Measurements from ENCODE around the gene TAF3. TPM values are rescaled to one million over a fixed set of nuclear protein-coding genes. Genes with fewer than 3 reads are reported as not detected.

The TAF3 gene
- polyA plus RNA-seq, 1 donor (not counting 4 experiments of a cell fraction or from before 2014, with no cell fraction given): 2.0 TPM

GRCh38 chr10:7808686-7809267, 9.5 kb upstream of the TAF3 start:
- peaks cover 15 to 18% of the 10 kb centered on the region in 2 experiments for H3K36me3 ChIP-seq (ENCODE audit: control insufficient read depth in 2 of 2, extremely low read depth in 1 of 2, insufficient read depth in 2 of 2, low read length in 2 of 2)
- no peak overlapping the region for H3K9ac ChIP-seq (ENCODE audit: control insufficient read depth, extremely low read depth, insufficient read depth, low read length)
- H3K27ac ChIP-seq (ENCODE audit: control insufficient read depth, insufficient read depth, low read length): no peak overlapping the region
- DNase-seq (ENCODE audit: low read depth, low spot score) (no peak), FAIRE-seq (no peak)
- H3K27me3 ChIP-seq (ENCODE audit: control insufficient read depth, extremely low read depth, insufficient read depth, low read length): no peaks in the 10 kb centered on the region
- no peak for TF ChIP-seq EZH2 (IDR thresholded peaks at IDR 0.05; ENCODE audit: low read length)
- no peak for TF ChIP-seq CTCF (optimal IDR thresholded peaks at IDR 0.05 in 1 of 3, IDR thresholded peaks at IDR 0.05 in 1 of 3, conservative IDR thresholded peaks at IDR 0.05 in 1 of 3; ENCODE audit: extremely low read depth in 1 of 3, insufficient read depth in 2 of 3, low read length in 3 of 3)
- H2AFZ ChIP-seq (ENCODE audit: control insufficient read depth, low read length): no peak overlapping the region
- peaks cover 2% of the 10 kb centered on the region for H3K79me2 ChIP-seq (ENCODE audit: control insufficient read depth, insufficient read depth, low read length)
- H3K4me2 ChIP-seq (ENCODE audit: control insufficient read depth, extremely low read depth, insufficient read depth, low read depth, low read length): no peak overlapping the region
- no peaks in the 10 kb centered on the region for H3K4me1 ChIP-seq (ENCODE audit: control insufficient read depth, extremely low read depth, insufficient read depth, low read length)
- no peaks in the 10 kb centered on the region for H4K20me1 ChIP-seq (ENCODE audit: control insufficient read depth, extremely low read depth, insufficient read depth, low read length)
- no peak overlapping the region for H3K4me3 ChIP-seq (ENCODE audit: control insufficient read depth in 2 of 3, extremely low read depth in 1 of 3, insufficient read depth in 2 of 3, low read depth in 1 of 3, low read length in 3 of 3)
- no peaks in the 10 kb centered on the region for H3K9me3 ChIP-seq (ENCODE audit: control insufficient read depth, low read depth, low read length)
- no peaks in the 10 kb centered on the region for H3K9me1 ChIP-seq (ENCODE audit: control insufficient read depth, extremely low read depth, insufficient read depth, low read length)
- dilution Hi-C loops (cut with MboI; ENCODE audit: extremely low pct_ligation_motif_present, low sequenced_read_pairs): no loop called here

DNA sequence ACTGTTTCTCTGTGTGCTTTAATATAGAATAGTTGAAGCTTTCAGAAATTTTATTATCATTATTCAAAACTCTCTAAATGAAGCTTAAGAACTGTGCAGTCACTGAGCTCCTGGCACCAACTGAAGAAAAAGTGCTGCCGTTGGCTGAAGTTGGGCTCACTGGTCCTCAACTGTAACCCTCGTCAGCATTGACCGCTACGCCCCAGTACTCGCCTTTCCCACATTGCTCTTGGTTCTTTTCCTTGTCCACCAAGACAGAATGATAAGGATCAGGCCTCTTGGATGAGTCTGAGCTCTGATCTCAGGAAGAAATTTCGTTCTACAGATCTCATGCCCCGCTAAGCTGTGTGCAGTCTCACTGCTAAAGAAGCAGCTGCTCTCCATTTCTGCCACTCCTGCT, 7.9 kb upstream of the TAF3 start:
- Histone ChIP-seq H3K9ac (ENCODE audit: control insufficient read depth, extremely low read depth, insufficient read depth, low read length) (no peak overlapping the region), H3K9me3 (ENCODE audit: control insufficient read depth, low read depth, low read length) (no peaks in the 10 kb centered on the region), H3K4me2 (ENCODE audit: control insufficient read depth, extremely low read depth, insufficient read depth, low read depth, low read length) (no peak overlapping the region), H3K27me3 (ENCODE audit: control insufficient read depth, extremely low read depth, insufficient read depth, low read length) (no peaks in the 10 kb centered on the region), H3K9me1 (ENCODE audit: control insufficient read depth, extremely low read depth, insufficient read depth, low read length) (no peaks in the 10 kb centered on the region), H3K4me3 (ENCODE audit: control insufficient read depth in 2 of 3, extremely low read depth in 1 of 3, insufficient read depth in 2 of 3, low read depth in 1 of 3, low read length in 3 of 3) (no peak overlapping the region), H3K36me3 (ENCODE audit: control insufficient read depth in 2 of 2, extremely low read depth in 1 of 2, insufficient read depth in 2 of 2, low read length in 2 of 2) (peaks cover 4 to 7% of the 10 kb centered on the region in 2 experiments), H3K79me2 (ENCODE audit: control insufficient read depth, insufficient read depth, low read length) (no peaks in the 10 kb centered on the region), H4K20me1 (ENCODE audit: control insufficient read depth, extremely low read depth, insufficient read depth, low read length) (no peaks in the 10 kb centered on the region), H3K4me1 (ENCODE audit: control insufficient read depth, extremely low read depth, insufficient read depth, low read length) (no peaks in the 10 kb centered on the region), H2AFZ (ENCODE audit: control insufficient read depth, low read length) (no peak overlapping the region), H3K27ac (ENCODE audit: control insufficient read depth, insufficient read depth, low read length) (no peak overlapping the region)
- dilution Hi-C loops (cut with MboI; ENCODE audit: extremely low pct_ligation_motif_present, low sequenced_read_pairs): no loop called here
- TF ChIP-seq EZH2 (IDR thresholded peaks at IDR 0.05; ENCODE audit: low read length): no peak
- TF ChIP-seq CTCF (optimal IDR thresholded peaks at IDR 0.05 in 1 of 3, IDR thresholded peaks at IDR 0.05 in 1 of 3, conservative IDR thresholded peaks at IDR 0.05 in 1 of 3; ENCODE audit: extremely low read depth in 1 of 3, insufficient read depth in 2 of 3, low read length in 3 of 3): no peak
- DNase-seq (ENCODE audit: low read depth, low spot score) (no peak), FAIRE-seq (no peak)

Measured in keratinocyte (primary cell).